ENCODE measurements around the gene RPS16.

- no peak for TF ChIP-seq CTCF (IDR thresholded peaks at IDR 0.05 in 8 of 11, conservative IDR thresholded peaks at IDR 0.05 in 3 of 11)
- no peak for TF ChIP-seq POLR2A (IDR thresholded peaks at IDR 0.05)
These were observed 47.4 kb upstream of the RPS16 start for GRCh38 chr19:39483141-39483540.

All from spleen (tissue), 7 donors.